Measurements from ENCODE around the gene C16orf54. TPM values are rescaled to one million over a fixed set of nuclear protein-coding genes. Genes with fewer than 3 reads are reported as not detected.
"Not testable (repeated sequence)": the region's sequence is repeated elsewhere in the genome, so short reads cannot be mapped to it uniquely, and the experiment has no call there.

The C16orf54 gene
- total and polyA plus RNA-seq, 11 donors: 0.15 to 4.2 (median 0.51) TPM

- TF ChIP-seq CTCF (IDR thresholded peaks at IDR 0.05): peak; percentile 70 to 94 (median 84)
- TF ChIP-seq POLR2A (IDR thresholded peaks at IDR 0.05): no peak
- intact Hi-C loops (cut with DNase I): loop anchor here in 1 of 10 donors (5.0 kb wide), 1 partner anchor 83 kb away; no protein-coding TSS in a partner anchor
- H3K9me3 ChIP-seq: no peaks in the 10 kb centered on the region
- DNase-seq (peak; percentile 77 to 92 (median 81)), ATAC-seq (peak; percentile 60 to 95 (median 91))
- peaks cover 0 to 1% (median 0%) of the 10 kb centered on the region in 9 donors for H3K27me3 ChIP-seq
- 5 to 9% (median 7%) methylated on average over 20 to 38 of the region's 38 CpGs for whole genome bisulfite sequencing, 4 donors
- H3K4me3 ChIP-seq: peak overlapping the region in 10 of 12 donors; percentile 6 to 46 (median 35)
- no peaks in the 10 kb centered on the region for H3K36me3 ChIP-seq
- peak overlapping the region in 2 of 12 donors; percentile 19 to 49 for H3K27ac ChIP-seq
- H3K4me1 ChIP-seq: peaks cover 0 to 19% (median 10%) of the 10 kb centered on the region in 12 donors
These were observed 39.2 kb upstream of the C16orf54 start for GRCh38 chr16:29784901-29785500.

GRCh38 chr16:29784157-29784556, 38.4 kb upstream of the C16orf54 start:
- intact Hi-C loops (cut with DNase I): no loop called here
- no peak overlapping the region for H3K4me3 ChIP-seq
- no peak for ATAC-seq

GRCh38 chr16:29783094-29783953, 37.5 kb upstream of the C16orf54 start:
- ATAC-seq; H3K36me3 ChIP-seq; H3K9me3 ChIP-seq; DNase-seq; intact Hi-C loops (cut with DNase I); H3K27me3 ChIP-seq; H3K4me3 ChIP-seq; H3K27ac ChIP-seq: not testable (repeated sequence)
- WGBS, 4 donors: 80 to 82% (median 81%) methylated on average over 13 of the region's 13 CpGs
- H3K4me1 ChIP-seq: peaks cover 0 to 12% (median 5%) of the 10 kb centered on the region in 12 donors

More at GRCh38 chr16:29784157-29784556, 38.4 kb upstream of the C16orf54 start:
- no peak overlapping the region for H3K27ac ChIP-seq
- peaks cover 0 to 6% (median 0%) of the 10 kb centered on the region in 9 donors for H3K27me3 ChIP-seq
- 91 to 98% (median 97%) methylated on average over 2 of the region's 2 CpGs for WGBS, 4 donors
- H3K4me1 ChIP-seq: peaks cover 0 to 12% (median 5%) of the 10 kb centered on the region in 12 donors
- no peak for DNase-seq
- no peaks in the 10 kb centered on the region for H3K36me3 ChIP-seq
- no peak for TF ChIP-seq CTCF (IDR thresholded peaks at IDR 0.05)
- no peak for TF ChIP-seq POLR2A (IDR thresholded peaks at IDR 0.05)
- no peaks in the 10 kb centered on the region for H3K9me3 ChIP-seq

- Histone ChIP-seq H3K27ac (no peak overlapping the region), H3K9me3 (no peaks in the 10 kb centered on the region), H3K36me3 (no peaks in the 10 kb centered on the region), H3K4me1 (no peaks in the 10 kb centered on the region), H3K4me3 (no peak overlapping the region), H3K27me3 (peaks cover 0 to 6% (median 0%) of the 10 kb centered on the region in 9 donors)
- TF ChIP-seq POLR2A (IDR thresholded peaks at IDR 0.05) (no peak), CTCF (IDR thresholded peaks at IDR 0.05) (no peak)
- no peak for ATAC-seq
- no peak for DNase-seq
- WGBS, 4 donors: 44 to 55% (median 49%) methylated on average over 9 to 10 of the region's 10 CpGs
- intact Hi-C loops (cut with DNase I): loop anchor here in 2 of 10 donors (2.0 to 10.0 kb wide), 2 partner anchors 55 to 85 kb away; no protein-coding TSS in a partner anchor
These were observed 33.7 kb upstream of the C16orf54 start for GRCh38 chr16:29779474-29779873.

Measured in heart left ventricle (tissue), 16 donors.